IMR-90 (cell line): ENCODE results near the gene LPCAT2. TPM values are rescaled to one million over a fixed set of nuclear protein-coding genes. Genes with fewer than 3 reads are reported as not detected.

Experiments
- ATAC-seq: fragments of 200-7000 bp; cut with Tn5 transposase; 2 replicates; pipeline ENCODE4 v1.9.1; 2020; ENCODE audit warnings: low read depth, mild to moderate bottlenecking, moderate library complexity
- BruUV-seq: library from RNA; stranded (reverse); fragments of 400-500 nt; replicated peaks from 2 replicates; lab custom pipeline; 2021; lab: Mats Ljungman, UMichigan
- CTCF ChIA-PET: fragments of 300-600 bp; formaldehyde crosslinking; extraction: SDS; loops from one replicate; lab custom pipeline; 2021; ENCODE audit warnings: antibody characterized with exemption; lab: Yijun Ruan, JAX
- POLR2A ChIA-PET: fragments of 300-600 bp; sonication (Branson Sonifier 250); formaldehyde crosslinking; loops from one replicate; lab custom pipeline; 2022; ENCODE audit warnings: antibody characterized with exemption; ENCODE audit not compliant: unreplicated experiment; lab: Charles Lee
- DNase-seq: peaks from one replicate; pipeline ENCODE4 v3.0.0; 2013
- H2AFZ ChIP-seq: replicated peaks from 2 replicates; pipeline ENCODE3; 2013; ENCODE audit warnings: low read length, mild to moderate bottlenecking; ENCODE audit not compliant: poor library complexity
- H2AK5ac ChIP-seq: 2 replicates; pipeline ENCODE4 v1.6.1; 2013; ENCODE audit warnings: low read depth, low read length, inconsistent platforms
- H2AK9ac ChIP-seq: replicated peaks from 2 replicates; pipeline ENCODE3; 2013; ENCODE audit warnings: mild to moderate bottlenecking, low read depth, low read length, moderate library complexity; ENCODE audit not compliant: poor library complexity
- H2BK120ac ChIP-seq: 2 replicates; pipeline ENCODE4 v1.6.1; 2013; ENCODE audit warnings: low read depth, low read length, inconsistent platforms
- H2BK15ac ChIP-seq: 3 replicates; pipeline ENCODE4 v1.6.1; 2013; ENCODE audit warnings: low read depth, low read length, inconsistent platforms
- H2BK20ac ChIP-seq: 2 replicates; pipeline ENCODE4 v1.6.1; 2013; ENCODE audit warnings: low read depth, mild to moderate bottlenecking, inconsistent platforms, low read length, moderate library complexity
- H2BK5ac ChIP-seq: 2 replicates; pipeline ENCODE4 v1.6.1; 2013; ENCODE audit warnings: mild to moderate bottlenecking, low read depth, low read length, inconsistent platforms; ENCODE audit not compliant: poor library complexity, severe bottlenecking
- H3K14ac ChIP-seq: replicated peaks from 2 replicates; pipeline ENCODE4 v1.6.1; 2013; ENCODE audit warnings: low read depth, low read length, inconsistent platforms
- H3K18ac ChIP-seq: 2 replicates; pipeline ENCODE4 v1.6.1; 2013; ENCODE audit warnings: low read depth, low read length, control low read depth
- H3K23ac ChIP-seq: 2 replicates; pipeline ENCODE4 v1.6.1; 2013; ENCODE audit warnings: low read depth, low read length, inconsistent platforms
- H3K27ac ChIP-seq: 2 replicates; pipeline ENCODE4 v1.5.1; 2013; ENCODE audit warnings: mild to moderate bottlenecking, control low read depth, low read length; ENCODE audit not compliant: insufficient read depth
- H3K27me3 ChIP-seq: 2 replicates; pipeline ENCODE4 v1.6.1; 2013; ENCODE audit warnings: low read length; ENCODE audit not compliant: control insufficient read depth, insufficient read depth
- H3K36me3 ChIP-seq: 2 replicates; pipeline ENCODE4 v1.6.1; 2013; ENCODE audit warnings: low read length, mixed read lengths; ENCODE audit not compliant: control insufficient read depth, insufficient read depth
- H3K4ac ChIP-seq: 2 replicates; pipeline ENCODE4 v1.6.1; 2013; ENCODE audit warnings: low read depth, low read length, inconsistent platforms
- H3K4me1 ChIP-seq: 2 replicates; pipeline ENCODE4 v1.6.1; 2013; ENCODE audit warnings: low read length, mixed read lengths; ENCODE audit not compliant: control insufficient read depth, insufficient read depth
- H3K4me2 ChIP-seq: 2 replicates; pipeline ENCODE4 v1.6.1; 2013; ENCODE audit warnings: low read depth, mild to moderate bottlenecking, control low read depth, low read length, moderate library complexity
- H3K4me3 ChIP-seq: 2 replicates; pipeline ENCODE4 v1.5.1; 2013; ENCODE audit warnings: low read depth, mild to moderate bottlenecking, control low read depth, low read length, moderate library complexity; ENCODE audit not compliant: insufficient read depth
- H3K56ac ChIP-seq: 2 replicates; pipeline ENCODE4 v1.6.1; 2013; ENCODE audit warnings: low read length, inconsistent platforms; ENCODE audit not compliant: insufficient read depth; ENCODE audit errors: extremely low read depth
- H3K79me1 ChIP-seq, 2 experiments: 2 replicates each; pipeline ENCODE4 v1.6.1; 2013; ENCODE audit warnings: low read length in 2 of 2, inconsistent platforms in 1 of 2, low read depth in 1 of 2
- H3K9ac ChIP-seq: 2 replicates; pipeline ENCODE4 v1.6.1; 2013; ENCODE audit warnings: low read depth, low read length, control low read depth
- H3K9me1 ChIP-seq: 2 replicates; pipeline ENCODE4 v1.6.1; 2013; ENCODE audit warnings: low read length, inconsistent platforms; ENCODE audit not compliant: insufficient read depth
- H3K9me3 ChIP-seq: 2 replicates; pipeline ENCODE4 v1.6.1; 2013; ENCODE audit warnings: low read length; ENCODE audit not compliant: control insufficient read depth, insufficient read depth
- H4K20me1 ChIP-seq: 2 replicates; pipeline ENCODE4 v1.6.1; 2013; ENCODE audit warnings: low read length, inconsistent platforms; ENCODE audit not compliant: insufficient read depth
- H4K5ac ChIP-seq: 2 replicates; pipeline ENCODE4 v1.6.1; 2013; ENCODE audit warnings: mild to moderate bottlenecking, low read depth, low read length, control low read depth
- H4K8ac ChIP-seq, 2 experiments: 2 replicates each; pipeline ENCODE4 v1.6.1; 2013; ENCODE audit warnings: low read depth in 2 of 2, low read length in 2 of 2, control low read depth in 1 of 2, inconsistent platforms in 1 of 2
- H4K91ac ChIP-seq: 2 replicates; pipeline ENCODE4 v1.6.1; 2013; ENCODE audit warnings: low read depth, low read length, inconsistent platforms; ENCODE audit not compliant: insufficient read depth
- CEBPB ChIP-seq: IDR thresholded peaks from 2 replicates; pipeline ENCODE4 v1.6.1; 2012; ENCODE audit warnings: low read depth, low read length, improper control_type of control experiment
- CHD1 ChIP-seq: IDR thresholded peaks from 2 replicates; pipeline ENCODE4 v1.6.1; 2012; ENCODE audit warnings: low read depth, low read length, improper control_type of control experiment
- FOS ChIP-seq: fragments of 150-350 bp; IDR thresholded peaks from 2 replicates; pipeline ENCODE4 v1.6.1; 2016; ENCODE audit warnings: low read depth, low read length
- MAZ ChIP-seq: IDR thresholded peaks from 2 replicates; pipeline ENCODE4 v1.6.1; 2012; ENCODE audit warnings: low read depth, mild to moderate bottlenecking, low read length, improper control_type of control experiment, moderate library complexity, borderline replicate concordance
- MXI1 ChIP-seq: IDR thresholded peaks from 2 replicates; pipeline ENCODE4 v1.6.1; 2012; ENCODE audit warnings: low read depth, mild to moderate bottlenecking, low read length, moderate library complexity, borderline replicate concordance
- NFE2L2 ChIP-seq: fragments of 150-350 bp; IDR thresholded peaks from 2 replicates; pipeline ENCODE4 v1.6.1; 2016; ENCODE audit warnings: low read depth, mild to moderate bottlenecking, low read length
- POLR2A ChIP-seq: IDR thresholded peaks from 2 replicates; pipeline ENCODE4 v1.6.1; 2012; ENCODE audit warnings: mild to moderate bottlenecking, low read depth, low read length
- RAD21 ChIP-seq: IDR thresholded peaks from 2 replicates; pipeline ENCODE4 v1.6.1; 2012; ENCODE audit warnings: low read length, improper control_type of control experiment
- RCOR1 ChIP-seq: IDR thresholded peaks from 2 replicates; pipeline ENCODE4 v1.6.1; 2012; ENCODE audit warnings: mild to moderate bottlenecking, low read length, improper control_type of control experiment; ENCODE audit not compliant: insufficient replicate concordance
- RFX5 ChIP-seq: IDR thresholded peaks from 2 replicates; pipeline ENCODE4 v1.8.0; 2012; ENCODE audit warnings: low read depth, mild to moderate bottlenecking, low read length, moderate library complexity
- SMC3 ChIP-seq: fragments of 150-350 bp; IDR thresholded peaks from 2 replicates; pipeline ENCODE4 v1.6.1; 2016; ENCODE audit warnings: low read depth, mild to moderate bottlenecking, antibody characterized with exemption, low read length, moderate library complexity
- WGBS, 2 experiments: methylation state at CpG; one replicate each; pipeline versions ENCODE4 v1.1.5 to v1.1.7; 2013; ENCODE audit warnings: missing lambda C conversion rate in 2 of 2; ENCODE audit not compliant: insufficient read length in 1 of 2; ENCODE audit errors: extremely low coverage in 2 of 2; 5-methylcytosine and 5-hydroxymethylcytosine counted together
- dilution Hi-C: fragments of 300-500 bp; cut with HindIII; formaldehyde crosslinking; loops from one replicate; pipeline ENCODE4 v1.14.3; 2018; ENCODE audit warnings: low sequenced_read_pairs; ENCODE audit not compliant: unreplicated experiment
- in situ Hi-C: fragments of 300-500 bp; cut with MboI; formaldehyde crosslinking; loops from 3 replicates; pipeline ENCODE4 v1.14.3; 2019; ENCODE audit warnings: low sequenced_read_pairs, inconsistent platforms, mixed read lengths
- intact Hi-C: fragments of 100-400 bp; cut with micrococcal nuclease; formaldehyde crosslinking; loops from 2 replicates; pipeline ENCODE4 v1.10.0; 2022
- polyA plus RNA-seq, 3 experiments: library from polyadenylated mRNA; depleted of rRNA; stranded (reverse); fragments of >200 nt; gene quantifications; 2 replicates each; pipeline ENCODE4 v1.2.3, GENCODE V29; 2012; ENCODE audit warnings: low replicate concordance in 1 of 3
- total RNA-seq: library from RNA; depleted of rRNA; stranded (reverse); fragments of >200 nt; gene quantifications from 2 replicates; pipeline ENCODE4 v1.2.3, GENCODE V29; 2012
- TF ChIP-seq, protein P1 (sequence below): fragments of 150-350 bp; IDR thresholded peaks from 2 replicates; pipeline ENCODE4 v1.6.1; 2017; ENCODE audit warnings: mild to moderate bottlenecking, antibody characterized with exemption, low read length, low read depth
- TF ChIP-seq, protein P2 (sequence below): fragments of 150-350 bp; IDR thresholded peaks from 2 replicates; pipeline ENCODE4 v1.6.1; 2016; ENCODE audit warnings: low read depth, mild to moderate bottlenecking, low read length, moderate library complexity, borderline replicate concordance
- TF ChIP-seq, protein P3 (sequence below): conservative IDR thresholded peaks from 2 replicates; pipeline ENCODE4 v1.5.1; 2012; ENCODE audit warnings: mild to moderate bottlenecking, low read depth, low read length, improper control_type of control experiment

The LPCAT2 gene
- total and polyA plus RNA-seq, 2 of the 4 experiments (the other 2 are of a cell fraction): 8.6 to 8.7 TPM

DNA sequence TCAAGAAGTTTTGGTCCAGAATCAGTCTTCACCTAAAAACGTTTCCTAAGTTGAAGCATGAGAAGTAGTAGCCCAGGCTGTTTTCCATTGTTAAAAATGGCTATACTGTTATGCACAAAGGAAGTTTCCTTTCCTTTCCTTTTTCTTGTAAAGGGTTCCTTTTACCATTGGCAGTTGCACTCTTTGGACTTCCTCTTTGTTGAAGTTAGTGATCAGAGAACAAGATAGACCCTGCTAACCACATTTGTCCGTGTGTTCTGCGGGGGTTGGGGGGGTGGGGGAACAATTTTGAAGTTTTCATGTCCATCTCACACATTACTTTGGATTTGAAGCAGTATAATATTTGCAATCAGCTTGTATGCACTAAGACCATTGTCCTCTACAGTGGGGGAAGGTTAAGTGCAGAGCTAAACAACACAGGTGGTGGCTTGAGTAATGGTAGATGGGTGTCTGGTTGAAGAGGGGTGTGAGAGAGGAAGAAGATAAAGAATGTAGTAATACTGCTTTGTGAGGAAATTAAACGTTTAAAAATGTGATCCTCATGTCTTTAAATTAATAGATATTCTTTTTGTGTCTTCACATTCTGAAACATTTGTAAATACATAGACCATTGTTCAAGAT, 1.4 kb downstream of the LPCAT2 start:
- BruUV-seq: no TSS peak
- CTCF ChIA-PET: interaction anchor here (1.0 to 1.7 kb wide), 2 partner anchors 8 to 10 kb away, joined by 3 to 7 read pairs; no protein-coding TSS in a partner anchor
- Histone ChIP-seq H3K79me1 (peaks cover 9 to 29% of the 10 kb centered on the region in 2 experiments; a peak in 2 of 4 replicates), H3K9me3 (no peaks in the 10 kb centered on the region), H3K9me1 (0 out of 2 replicates have a peak, but pooled peaks cover 3% of the 10 kb centered on the region), H2BK20ac (no peak overlapping the region), H2BK120ac (no peak overlapping the region), H3K18ac (no peak overlapping the region), H4K20me1 (no peaks in the 10 kb centered on the region), H3K14ac (0 out of 2 replicates have a peak overlapping the region, but pooled peaks have one; percentile 40), H3K4me3 (peak overlapping the region; percentile 58; the same call in 1 of the 2 replicates), H3K4me2 (peak overlapping the region; percentile 93; the same call in 1 of the 2 replicates), H4K8ac (0 out of 4 replicates have a peak overlapping the region, but pooled peaks of 1 of the 2 experiments have one; percentile 20), H2AFZ (no peak overlapping the region), H3K36me3 (peaks cover 30% of the 10 kb centered on the region), H3K23ac (peak overlapping the region; percentile 67; the same call in 1 of the 2 replicates), H3K56ac (no peak overlapping the region), H4K91ac (no peak overlapping the region), H2AK5ac (no peak overlapping the region), H3K27ac (no peak overlapping the region), H3K4me1 (no peaks in the 10 kb centered on the region), H2BK15ac (no peak overlapping the region), H3K4ac (no peak overlapping the region), H2BK5ac (no peak overlapping the region), H4K5ac (no peak overlapping the region), H3K27me3 (no peaks in the 10 kb centered on the region), H3K9ac (no peak overlapping the region), H2AK9ac (no peak overlapping the region)
- DNase-seq: no peak
- dilution Hi-C loops (no loop called here), intact Hi-C loops (no loop called here), in situ Hi-C loops (no loop called here)
- TF ChIP-seq FOS (no peak), MAZ (no peak), RCOR1 (no peak), SMC3 (no peak), MXI1 (no peak), POLR2A (no peak), RFX5 (no peak), CEBPB (no peak), CHD1 (no peak), NFE2L2 (no peak), RAD21 (no peak)
- TF ChIP-seq, protein P1, sequence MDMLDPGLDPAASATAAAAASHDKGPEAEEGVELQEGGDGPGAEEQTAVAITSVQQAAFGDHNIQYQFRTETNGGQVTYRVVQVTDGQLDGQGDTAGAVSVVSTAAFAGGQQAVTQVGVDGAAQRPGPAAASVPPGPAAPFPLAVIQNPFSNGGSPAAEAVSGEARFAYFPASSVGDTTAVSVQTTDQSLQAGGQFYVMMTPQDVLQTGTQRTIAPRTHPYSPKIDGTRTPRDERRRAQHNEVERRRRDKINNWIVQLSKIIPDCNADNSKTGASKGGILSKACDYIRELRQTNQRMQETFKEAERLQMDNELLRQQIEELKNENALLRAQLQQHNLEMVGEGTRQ: no peak
- TF ChIP-seq, protein P2, sequence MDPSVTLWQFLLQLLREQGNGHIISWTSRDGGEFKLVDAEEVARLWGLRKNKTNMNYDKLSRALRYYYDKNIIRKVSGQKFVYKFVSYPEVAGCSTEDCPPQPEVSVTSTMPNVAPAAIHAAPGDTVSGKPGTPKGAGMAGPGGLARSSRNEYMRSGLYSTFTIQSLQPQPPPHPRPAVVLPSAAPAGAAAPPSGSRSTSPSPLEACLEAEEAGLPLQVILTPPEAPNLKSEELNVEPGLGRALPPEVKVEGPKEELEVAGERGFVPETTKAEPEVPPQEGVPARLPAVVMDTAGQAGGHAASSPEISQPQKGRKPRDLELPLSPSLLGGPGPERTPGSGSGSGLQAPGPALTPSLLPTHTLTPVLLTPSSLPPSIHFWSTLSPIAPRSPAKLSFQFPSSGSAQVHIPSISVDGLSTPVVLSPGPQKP: no peak
- TF ChIP-seq, protein P3, sequence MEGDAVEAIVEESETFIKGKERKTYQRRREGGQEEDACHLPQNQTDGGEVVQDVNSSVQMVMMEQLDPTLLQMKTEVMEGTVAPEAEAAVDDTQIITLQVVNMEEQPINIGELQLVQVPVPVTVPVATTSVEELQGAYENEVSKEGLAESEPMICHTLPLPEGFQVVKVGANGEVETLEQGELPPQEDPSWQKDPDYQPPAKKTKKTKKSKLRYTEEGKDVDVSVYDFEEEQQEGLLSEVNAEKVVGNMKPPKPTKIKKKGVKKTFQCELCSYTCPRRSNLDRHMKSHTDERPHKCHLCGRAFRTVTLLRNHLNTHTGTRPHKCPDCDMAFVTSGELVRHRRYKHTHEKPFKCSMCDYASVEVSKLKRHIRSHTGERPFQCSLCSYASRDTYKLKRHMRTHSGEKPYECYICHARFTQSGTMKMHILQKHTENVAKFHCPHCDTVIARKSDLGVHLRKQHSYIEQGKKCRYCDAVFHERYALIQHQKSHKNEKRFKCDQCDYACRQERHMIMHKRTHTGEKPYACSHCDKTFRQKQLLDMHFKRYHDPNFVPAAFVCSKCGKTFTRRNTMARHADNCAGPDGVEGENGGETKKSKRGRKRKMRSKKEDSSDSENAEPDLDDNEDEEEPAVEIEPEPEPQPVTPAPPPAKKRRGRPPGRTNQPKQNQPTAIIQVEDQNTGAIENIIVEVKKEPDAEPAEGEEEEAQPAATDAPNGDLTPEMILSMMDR: no peak
- no peak for ATAC-seq
- WGBS, 2 experiments: no CpG with 5 or more reads among the region's 4 CpGs
- POLR2A ChIA-PET: interaction anchor here (0.6 kb wide), 1 partner anchor 65 kb away, joined by 4 read pairs; no protein-coding TSS in a partner anchor
